Brain microvascular endothelial cell (primary cell): ENCODE data around the gene SCUBE1.
A peak's percentile ranks its signal among the peaks of the same experiment; 100 is the strongest.

ENCODE experiments used
- DNase-seq: peaks from one replicate; pipeline ENCODE4 v3.0.0-alpha.2; 2020
- H3K27ac ChIP-seq: fragments of 250-450 bp; sonication (Bioruptor Pico); 2 replicates; pipeline ENCODE4 v1.5.1; 2020; ENCODE audit warnings: mild to moderate bottlenecking, moderate library complexity
- H3K27me3 ChIP-seq: fragments of 250-450 bp; sonication (Bioruptor Pico); replicated peaks from 2 replicates; pipeline ENCODE4 v1.5.1; 2020; ENCODE audit warnings: mild to moderate bottlenecking
- H3K36me3 ChIP-seq: fragments of 250-450 bp; sonication (Bioruptor Pico); replicated peaks from 2 replicates; pipeline ENCODE4 v1.5.1; 2020; ENCODE audit warnings: mild to moderate bottlenecking
- H3K4me3 ChIP-seq: 2 replicates; pipeline ENCODE4 v1.5.1; 2011; ENCODE audit warnings: low read depth, mild to moderate bottlenecking, control low read depth, low read length, moderate library complexity
- CTCF ChIP-seq: IDR thresholded peaks from 2 replicates; pipeline ENCODE4 v1.5.1; 2011; ENCODE audit warnings: low read depth, mild to moderate bottlenecking, moderate library complexity, low read length, control low read depth, inconsistent platforms; ENCODE audit errors: missing control alignments
- in situ Hi-C: cut with HindIII; loops from 2 replicates; pipeline ENCODE4 v1.10.0; 2017; ENCODE audit warnings: low sequenced_read_pairs, low pct_ligation_motif_present

The SCUBE1 gene

GRCh38 chr22:43169310-43170130 lies 173.7 kb downstream of the SCUBE1 start:
- Histone ChIP-seq H3K27ac (no peak overlapping the region), H3K4me3 (no peak overlapping the region), H3K36me3 (peaks cover 33% of the 10 kb centered on the region), H3K27me3 (no peaks in the 10 kb centered on the region)
- in situ Hi-C loops = no loop called here
- DNase-seq = no peak
- TF ChIP-seq CTCF = no peak

GRCh38 chr22:43168471-43169309 lies 174.5 kb downstream of the SCUBE1 start:
- no peak overlapping the region for H3K4me3 ChIP-seq
- H3K27me3 ChIP-seq = no peaks in the 10 kb centered on the region
- TF ChIP-seq CTCF = no peak
- DNase-seq = peak; percentile 55
- in situ Hi-C loops = no loop called here
- peak overlapping the region; percentile 47 for H3K27ac ChIP-seq
- H3K36me3 ChIP-seq = peaks cover 26% of the 10 kb centered on the region

GRCh38 chr22:43167001-43167589 lies 176.1 kb downstream of the SCUBE1 start:
- Histone ChIP-seq H3K27ac (no peak overlapping the region), H3K27me3 (no peaks in the 10 kb centered on the region), H3K4me3 (no peak overlapping the region), H3K36me3 (peaks cover 26% of the 10 kb centered on the region)
- DNase-seq = no peak
- in situ Hi-C loops = no loop called here
- no peak for TF ChIP-seq CTCF

- in situ Hi-C loops = no loop called here
- TF ChIP-seq CTCF = no peak
- DNase-seq = no peak
- no peaks in the 10 kb centered on the region for H3K27me3 ChIP-seq
- no peak overlapping the region for H3K27ac ChIP-seq
- H3K36me3 ChIP-seq = peaks cover 21% of the 10 kb centered on the region
- no peak overlapping the region for H3K4me3 ChIP-seq
Measured at GRCh38 chr22:43166132-43166930, 176.8 kb downstream of the SCUBE1 start.

- no peak for TF ChIP-seq CTCF
- no peak overlapping the region for H3K27ac ChIP-seq
- DNase-seq = no peak
- H3K27me3 ChIP-seq = no peaks in the 10 kb centered on the region
- no peak overlapping the region for H3K4me3 ChIP-seq
- in situ Hi-C loops = no loop called here
- H3K36me3 ChIP-seq = peaks cover 29% of the 10 kb centered on the region
Measured at GRCh38 chr22:43164636-43165035, 178.5 kb downstream of the SCUBE1 start.
